Measurements from ENCODE around the gene B4GALNT4.
"Not testable (repeated sequence)": the region's sequence is repeated elsewhere in the genome, so short reads cannot be mapped to it uniquely, and the experiment has no call there.

The B4GALNT4 gene

GRCh38 chr11:394858-395655, 25.8 kb downstream of the B4GALNT4 start:
- DNase-seq = no peak

- no peak for DNase-seq
Observed at GRCh38 chr11:395866-396265, 26.6 kb downstream of the B4GALNT4 start.

- DNase-seq = no peak
Observed at GRCh38 chr11:396511-396947, 27.2 kb downstream of the B4GALNT4 start.

- no peak for DNase-seq
Observed at GRCh38 chr11:396948-397548, 27.7 kb downstream of the B4GALNT4 start.

- no peak for DNase-seq
Observed at GRCh38 chr11:398826-399225, 29.5 kb downstream of the B4GALNT4 start.

- no peak for DNase-seq
Observed at GRCh38 chr11:399731-400211, 30.5 kb downstream of the B4GALNT4 start.

- no peak for DNase-seq
Observed at GRCh38 chr11:400241-400689, 31.0 kb downstream of the B4GALNT4 start.

GRCh38 chr11:401196-401595, 31.9 kb downstream of the B4GALNT4 start:
- DNase-seq = not testable (repeated sequence)

GRCh38 chr11:403021-403760, 33.9 kb downstream of the B4GALNT4 start:
- DNase-seq = no peak

- DNase-seq = no peak
Observed at GRCh38 chr11:403761-404431, 34.6 kb downstream of the B4GALNT4 start.

- no peak for DNase-seq
Observed at GRCh38 chr11:404551-405264, 35.4 kb downstream of the B4GALNT4 start.

- no peak for DNase-seq
Observed at GRCh38 chr11:405323-405953, 36.1 kb downstream of the B4GALNT4 start.

- no peak for DNase-seq
Observed at GRCh38 chr11:405954-406795, 36.9 kb downstream of the B4GALNT4 start.

GRCh38 chr11:406796-407650, 37.7 kb downstream of the B4GALNT4 start:
- no peak for DNase-seq

GRCh38 chr11:407651-408123, 38.4 kb downstream of the B4GALNT4 start:
- DNase-seq = no peak

GRCh38 chr11:408154-409007, 39.1 kb downstream of the B4GALNT4 start:
- no peak for DNase-seq

GRCh38 chr11:409008-409599, 39.8 kb downstream of the B4GALNT4 start:
- no peak for DNase-seq

Measured in DMS79 treated with DMSO at 0.1 percent for 48 hours (cell line).